ENCODE measurements around the gene ICA1.
"Not testable (repeated sequence)": the region's sequence is repeated elsewhere in the genome, so short reads cannot be mapped to it uniquely, and the experiment has no call there.

The ICA1 gene

GRCh38 chr7:8063706-8064297 is 198.2 kb downstream of the ICA1 start:
- H3K9ac ChIP-seq (ENCODE audit: low read depth, low read length), result no peak overlapping the region
- H3K27me3 ChIP-seq (ENCODE audit: control insufficient read depth, insufficient read depth, low read length), result no peaks in the 10 kb centered on the region
- H3K36me3 ChIP-seq (ENCODE audit: control insufficient read depth, insufficient read depth, low read length), result no peaks in the 10 kb centered on the region

GRCh38 chr7:8063300-8063699 is 198.7 kb downstream of the ICA1 start:
- H3K4me3 ChIP-seq (ENCODE audit: low read depth, low read length), result not testable (repeated sequence)

More at GRCh38 chr7:8063706-8064297, 198.2 kb downstream of the ICA1 start:
- Histone ChIP-seq H3K4me3 (ENCODE audit: low read depth, low read length) (no peak overlapping the region), H3K9me3 (ENCODE audit: control insufficient read depth, insufficient read depth, low read length) (no peaks in the 10 kb centered on the region), H3K4me1 (ENCODE audit: control insufficient read depth, insufficient read depth, low read length) (peaks cover 1% of the 10 kb centered on the region)

More at GRCh38 chr7:8063300-8063699, 198.7 kb downstream of the ICA1 start:
- not testable (repeated sequence) for H3K36me3 ChIP-seq (ENCODE audit: control insufficient read depth, insufficient read depth, low read length); H3K9ac ChIP-seq (ENCODE audit: low read depth, low read length); H3K27me3 ChIP-seq (ENCODE audit: control insufficient read depth, insufficient read depth, low read length); H3K9me3 ChIP-seq (ENCODE audit: control insufficient read depth, insufficient read depth, low read length); H3K4me1 ChIP-seq (ENCODE audit: control insufficient read depth, insufficient read depth, low read length)

Measured in iPS-15b (cell line).